NCI-H128 (cell line): ENCODE data around the gene DIRAS1.
"Not testable (repeated sequence)": the region's sequence is repeated elsewhere in the genome, so short reads cannot be mapped to it uniquely, and the experiment has no call there.

ENCODE experiments used
- DNase-seq: peaks from one replicate; lab custom pipeline; 2025; ENCODE audit not compliant: unreplicated experiment; lab: John Stamatoyannopoulos, UW

Gene DIRAS1

GRCh38 chr19:2714102-2714501 is 7.1 kb downstream of the DIRAS1 start:
- DNase-seq: not testable (repeated sequence)

DNA sequence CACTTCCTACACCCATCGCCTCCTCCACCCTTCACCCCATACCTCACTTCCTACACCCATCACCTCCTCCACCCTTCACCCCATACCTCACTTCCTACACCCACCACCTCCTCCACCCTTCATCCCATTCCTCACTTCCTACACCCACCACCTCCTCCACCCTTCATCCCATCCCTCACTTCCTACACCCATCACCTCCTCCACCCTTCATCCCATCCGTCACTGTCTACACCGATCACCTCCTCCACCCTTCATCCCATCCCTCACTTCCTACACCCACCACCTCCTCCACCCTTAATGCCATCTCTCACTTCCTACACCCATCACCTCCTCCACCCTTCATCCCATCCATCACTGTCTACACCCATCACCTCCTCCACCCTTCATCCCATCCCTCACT is 8.0 kb downstream of the DIRAS1 start:
- DNase-seq: not testable (repeated sequence)

- DNase-seq: no peak
These were observed 9.3 kb downstream of the DIRAS1 start for GRCh38 chr19:2711875-2712205.

DNA sequence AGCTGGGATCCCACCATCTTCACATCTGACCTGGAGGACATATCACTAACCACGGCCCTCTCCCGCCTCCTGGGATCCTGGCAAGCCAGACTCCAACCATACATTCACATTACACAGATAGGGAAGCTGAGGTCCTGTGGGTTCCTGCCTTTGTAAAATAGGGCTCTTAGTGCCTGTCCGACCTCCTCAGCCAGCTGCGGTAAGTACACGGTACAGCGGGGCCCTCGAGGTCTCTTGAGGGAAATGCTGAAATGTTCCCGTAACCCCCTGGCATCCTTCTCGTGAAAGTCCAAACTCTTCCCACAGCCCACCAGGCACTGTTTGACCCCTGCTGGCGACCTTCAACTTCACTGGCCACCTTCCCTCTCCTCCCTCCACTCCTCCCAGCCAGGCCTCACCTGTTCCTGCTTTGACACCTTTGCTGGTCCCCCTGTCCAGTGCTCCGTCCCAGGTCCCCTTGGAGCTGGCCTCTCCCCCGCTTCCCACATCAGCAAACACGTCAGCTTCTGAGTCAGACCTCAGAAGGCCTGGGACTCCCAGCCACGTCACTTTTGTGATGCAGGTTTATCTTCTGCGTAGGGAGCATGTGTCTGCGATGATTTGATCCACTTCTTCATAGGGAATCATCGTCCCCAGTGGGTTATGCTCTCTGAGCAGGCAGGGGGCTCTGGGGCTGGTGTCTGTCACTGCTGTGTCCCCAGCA is 9.8 kb downstream of the DIRAS1 start:
- no peak for DNase-seq

- DNase-seq: no peak
These were observed 14.9 kb downstream of the DIRAS1 start for GRCh38 chr19:2706251-2706650.

DNA sequence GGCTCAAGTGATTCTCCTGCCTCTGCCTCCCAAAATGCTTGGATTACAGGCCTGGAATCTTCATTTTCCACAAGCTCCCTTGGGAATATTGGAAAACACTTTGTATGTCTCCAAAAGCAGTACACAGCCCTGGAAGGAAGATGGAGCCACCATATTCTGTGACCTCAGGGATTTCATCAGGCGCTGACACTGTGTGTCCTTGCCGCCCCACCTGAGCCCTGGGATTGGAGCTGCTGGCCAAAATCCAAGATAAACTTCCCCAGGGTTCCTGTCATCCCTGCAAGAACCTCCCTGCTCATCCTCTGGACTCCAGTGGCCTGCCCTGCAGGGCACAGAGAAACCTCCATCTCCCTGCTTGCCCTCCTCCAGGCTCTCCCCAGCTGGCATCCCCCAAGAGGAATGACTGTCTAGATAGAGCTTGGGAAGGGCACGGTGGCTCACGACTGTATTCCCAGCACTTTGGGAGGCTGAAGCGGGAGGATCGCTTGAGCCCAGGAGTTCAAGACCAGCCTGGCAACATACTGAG is 17.4 kb downstream of the DIRAS1 start:
- no peak for DNase-seq

DNA sequence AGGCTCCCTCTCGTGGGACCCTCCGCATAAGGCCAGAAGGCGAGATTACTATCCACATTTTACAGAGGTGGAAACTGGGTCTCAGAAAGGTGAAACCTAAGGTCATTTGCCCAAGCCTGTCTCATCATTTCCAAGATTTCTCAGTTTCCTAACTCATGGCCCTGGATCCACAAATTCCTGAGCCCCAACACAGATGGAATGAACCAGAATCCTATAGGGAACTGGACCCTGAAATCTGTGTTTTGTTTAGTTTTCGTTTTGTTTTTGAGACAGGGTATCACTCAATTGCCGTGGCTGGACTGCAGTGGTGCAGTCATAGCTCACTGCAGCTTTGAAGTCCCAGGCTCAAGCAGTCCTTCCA is 18.1 kb downstream of the DIRAS1 start:
- no peak for DNase-seq

- no peak for DNase-seq
These were observed 18.7 kb downstream of the DIRAS1 start, which contains the start of gene GNG7 for GRCh38 chr19:2702170-2703076. Gene GNG7 (minus strand): TSS chr19:2702694. CDS start chr19:2520688, 182,006 bp downstream.

DNA sequence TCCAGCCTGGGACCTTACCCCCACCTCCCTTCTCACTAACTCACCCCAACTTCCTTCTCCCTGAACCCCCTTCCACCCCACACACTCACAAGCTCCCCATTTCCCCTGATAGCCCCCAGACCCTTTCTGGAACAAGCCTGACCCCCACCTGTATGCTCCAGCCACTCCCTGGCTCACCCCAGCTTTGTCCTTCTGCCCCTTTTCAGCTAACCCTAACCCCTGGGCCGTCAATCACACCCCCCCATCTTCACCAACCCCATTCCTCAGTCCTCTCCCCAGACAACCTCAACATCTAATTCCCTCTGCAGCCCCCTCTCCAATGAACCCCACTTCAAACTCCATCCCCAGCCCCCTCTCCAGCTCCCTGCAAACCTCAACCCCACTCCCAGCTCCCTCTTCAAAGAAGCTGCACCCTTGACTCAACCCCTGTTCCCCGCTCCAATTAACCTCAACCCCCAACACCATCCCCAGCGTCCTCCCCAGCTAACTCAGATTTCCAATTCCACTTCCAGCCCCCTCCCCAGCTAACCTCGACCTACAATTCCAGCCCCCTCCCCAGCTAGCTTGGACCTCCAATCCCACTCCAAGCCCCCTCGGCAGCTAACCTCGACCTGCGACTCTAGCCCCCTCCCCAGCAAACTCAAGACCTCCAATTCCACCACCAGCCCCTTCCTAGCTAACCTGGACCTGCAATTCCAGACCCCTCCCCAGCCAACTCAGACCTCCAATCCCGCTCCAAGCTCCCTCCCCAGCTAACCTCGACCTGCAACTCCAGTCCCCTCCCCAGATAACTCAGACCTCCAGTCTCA is 19.6 kb downstream of the DIRAS1 start:
- DNase-seq: no peak

GRCh38 chr19:2700660-2701360 is 20.4 kb downstream of the DIRAS1 start:
- DNase-seq: no peak

GRCh38 chr19:2699413-2700140 is 21.6 kb downstream of the DIRAS1 start:
- DNase-seq: no peak

DNA sequence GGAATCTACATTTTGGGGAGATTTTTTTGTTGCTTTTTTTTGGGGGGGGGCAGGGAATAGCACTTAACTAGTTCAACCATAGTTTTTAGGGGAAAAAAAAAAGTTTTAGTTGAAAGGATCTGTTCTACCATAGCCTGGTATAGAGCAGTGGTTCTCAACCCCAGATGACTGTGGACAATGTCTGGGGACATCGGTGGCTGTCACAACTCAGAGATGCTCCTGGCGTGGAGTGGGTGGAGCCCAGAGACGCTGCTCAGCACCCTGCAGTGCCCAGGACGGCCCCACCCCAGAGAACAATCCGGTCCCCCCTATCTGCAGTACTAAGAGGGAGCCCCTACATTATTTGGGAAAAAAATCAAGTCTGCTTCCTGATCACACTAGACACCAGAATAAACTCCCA is 27.0 kb downstream of the DIRAS1 start:
- no peak for DNase-seq

GRCh38 chr19:2693492-2694160 is 27.5 kb downstream of the DIRAS1 start:
- DNase-seq: no peak

DNA sequence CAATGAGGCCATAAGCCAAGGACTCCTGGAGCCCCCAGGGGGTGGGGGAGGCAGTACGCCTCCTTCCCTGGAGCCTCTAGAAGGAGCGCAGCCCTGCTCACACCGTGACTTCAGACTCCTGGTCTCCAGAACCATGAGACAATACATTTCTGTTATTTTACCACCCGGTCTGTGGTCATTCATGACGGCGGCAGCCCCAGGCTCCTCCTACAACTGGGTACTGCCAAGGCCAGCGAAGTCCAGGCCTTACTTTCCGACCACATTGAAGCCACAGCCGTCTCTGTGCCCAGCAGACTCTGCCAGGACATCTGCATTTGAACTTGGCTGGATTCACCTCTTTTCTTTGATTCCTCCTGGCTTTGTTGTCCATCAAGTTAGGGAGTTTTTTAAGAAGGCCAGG is 29.2 kb downstream of the DIRAS1 start:
- no peak for DNase-seq

GRCh38 chr19:2690856-2691255 is 30.3 kb downstream of the DIRAS1 start:
- no peak for DNase-seq

DNA sequence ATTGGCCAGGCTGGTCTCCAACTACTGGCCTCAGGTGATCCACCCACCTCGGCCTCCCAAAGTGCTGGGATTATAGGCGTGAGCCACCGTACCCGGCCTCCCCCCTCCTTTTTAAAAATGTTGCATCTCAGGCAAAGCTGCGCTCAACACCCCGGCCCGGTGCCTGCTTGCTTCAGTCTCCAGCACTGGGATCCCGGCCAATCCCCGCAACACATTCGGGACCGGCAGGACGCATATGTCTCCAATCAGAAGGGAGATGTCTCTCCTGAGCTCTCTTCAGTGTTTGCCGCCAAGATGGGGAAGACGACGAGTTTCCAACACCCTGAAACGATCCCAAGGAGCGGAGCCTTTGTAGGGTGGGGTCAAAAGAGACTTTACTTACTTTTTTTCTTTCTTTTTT is 34.8 kb downstream of the DIRAS1 start:
- DNase-seq: no peak

DNA sequence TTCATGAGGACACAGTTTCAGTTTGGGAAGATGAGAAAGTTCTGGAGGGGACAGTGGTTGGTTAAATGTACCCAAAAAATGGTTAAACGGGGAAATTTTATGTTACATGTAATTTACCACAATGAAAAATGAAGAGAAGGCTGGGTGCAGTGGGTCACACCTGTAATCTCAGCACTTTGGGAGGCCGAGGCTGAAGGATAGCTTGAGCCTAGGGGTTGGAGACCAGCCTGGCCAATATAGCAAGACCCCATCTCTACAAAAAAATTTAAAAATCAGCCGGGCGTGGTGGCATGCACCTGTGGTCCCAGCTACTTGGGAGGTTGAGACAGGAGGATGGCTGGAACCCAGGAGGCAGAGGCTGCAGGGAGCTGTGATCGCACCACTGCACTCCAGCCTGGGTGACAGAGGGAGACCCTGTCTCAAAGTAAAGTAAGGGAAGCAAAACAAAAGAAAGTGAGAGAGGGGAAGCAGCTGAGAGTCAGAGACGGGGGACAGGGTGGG is 35.9 kb downstream of the DIRAS1 start:
- no peak for DNase-seq

GRCh38 chr19:2683430-2684003 is 37.7 kb downstream of the DIRAS1 start:
- no peak for DNase-seq

DNA sequence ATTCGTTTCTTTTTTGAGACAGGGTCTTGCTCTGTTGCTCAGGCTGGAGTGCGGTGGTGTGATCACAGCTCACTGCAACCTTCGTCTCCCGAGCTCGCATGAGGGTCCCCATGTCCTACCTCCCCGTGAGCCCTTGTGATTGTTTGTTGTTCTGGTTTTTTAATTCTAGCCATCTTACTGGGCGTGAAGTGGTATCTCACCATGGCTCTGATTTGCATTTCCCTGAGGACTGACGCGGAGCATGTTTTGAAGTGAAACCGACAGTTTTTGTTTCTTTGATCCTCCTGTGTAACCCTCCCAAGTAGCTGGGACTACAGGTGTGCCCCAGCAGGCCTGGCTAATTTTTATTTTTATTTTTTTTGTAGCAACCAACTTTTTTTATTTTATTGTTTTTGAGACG is 40.4 kb downstream of the DIRAS1 start:
- no peak for DNase-seq
